Brain microvascular endothelial cell (primary cell): ENCODE results near the gene ATP5MK.

Source experiments
- DNase-seq: peaks from one replicate; pipeline ENCODE4 v3.0.0-alpha.2; 2020
- H3K27ac ChIP-seq: fragments of 250-450 bp; sonication (Bioruptor Pico); 2 replicates; pipeline ENCODE4 v1.5.1; 2020; ENCODE audit warnings: mild to moderate bottlenecking, moderate library complexity
- H3K27me3 ChIP-seq: fragments of 250-450 bp; sonication (Bioruptor Pico); replicated peaks from 2 replicates; pipeline ENCODE4 v1.5.1; 2020; ENCODE audit warnings: mild to moderate bottlenecking
- H3K36me3 ChIP-seq: fragments of 250-450 bp; sonication (Bioruptor Pico); replicated peaks from 2 replicates; pipeline ENCODE4 v1.5.1; 2020; ENCODE audit warnings: mild to moderate bottlenecking
- H3K4me3 ChIP-seq: 2 replicates; pipeline ENCODE4 v1.5.1; 2011; ENCODE audit warnings: low read depth, mild to moderate bottlenecking, control low read depth, low read length, moderate library complexity
- CTCF ChIP-seq: IDR thresholded peaks from 2 replicates; pipeline ENCODE4 v1.5.1; 2011; ENCODE audit warnings: low read depth, mild to moderate bottlenecking, moderate library complexity, low read length, control low read depth, inconsistent platforms; ENCODE audit errors: missing control alignments
- in situ Hi-C: cut with HindIII; loops from 2 replicates; pipeline ENCODE4 v1.10.0; 2017; ENCODE audit warnings: low sequenced_read_pairs, low pct_ligation_motif_present

ATP5MK gene, protein sequence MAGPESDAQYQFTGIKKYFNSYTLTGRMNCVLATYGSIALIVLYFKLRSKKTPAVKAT

DNA sequence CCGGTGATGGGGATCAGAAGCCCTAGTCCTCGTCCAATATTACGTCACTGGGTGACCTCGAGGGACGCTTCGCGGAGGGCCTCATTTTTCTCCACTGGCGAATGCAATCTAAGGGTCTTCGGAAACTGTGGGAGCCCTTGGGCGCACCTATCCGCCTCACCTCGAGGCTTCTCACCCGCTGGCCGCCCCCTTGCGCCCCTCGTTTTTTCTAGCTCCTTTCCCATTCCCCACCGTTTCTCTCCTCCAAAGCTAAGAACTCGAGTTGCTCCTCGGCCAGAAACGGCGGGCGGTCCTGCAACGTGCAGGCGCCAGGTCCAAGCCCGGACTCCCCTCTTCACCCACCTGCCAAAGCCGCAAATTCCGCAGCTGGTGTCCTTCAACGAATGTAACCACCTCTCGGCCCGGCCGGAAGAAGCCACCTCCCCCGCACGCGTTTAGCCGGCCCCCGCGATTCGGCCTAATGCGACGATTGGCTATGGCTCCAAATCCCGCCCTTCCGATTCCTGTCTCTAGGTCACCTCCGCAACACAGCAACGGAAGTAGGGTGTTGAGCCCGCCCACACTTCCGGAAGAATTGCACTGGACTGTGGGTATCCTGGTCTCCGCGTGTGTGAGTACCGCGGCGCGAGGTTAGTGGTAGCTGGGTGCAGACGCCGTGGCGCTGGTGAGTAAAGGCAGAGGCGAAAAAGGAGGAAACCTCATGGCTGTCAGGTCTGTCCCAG, at the start of gene ATP5MK, which contains the start of gene PDCD11:
TSS of gene ATP5MK (minus strand) at position 409 of the 722 bp plus-strand sequence. CDS start 4,018 bp downstream, outside the sequence.
TSS of gene PDCD11 (plus strand) at position 560 of the 722 bp plus-strand sequence. CDS start 1,801 bp downstream, outside the sequence.
- peak; percentile 99 for DNase-seq
- Histone ChIP-seq H3K4me3 (peak within 1 kb of the TSS; percentile 99), H3K36me3 (peaks cover 35% of the 10 kb centered on the region), H3K27ac (peak within 1 kb of the TSS; percentile 85), H3K27me3 (no peaks in the 10 kb centered on the region)
- in situ Hi-C loops, result no loop called here
- peak; percentile 51 for TF ChIP-seq CTCF

GRCh38 chr10:103445366-103445765, 49.1 kb upstream of the ATP5MK start:
- no peak for TF ChIP-seq CTCF
- in situ Hi-C loops, result no loop called here
- no peak overlapping the region for H3K4me3 ChIP-seq
- peaks cover 78% of the 10 kb centered on the region for H3K36me3 ChIP-seq
- no peak overlapping the region for H3K27ac ChIP-seq
- no peak for DNase-seq
- H3K27me3 ChIP-seq, result no peaks in the 10 kb centered on the region

GRCh38 chr10:103444478-103444877, 48.2 kb upstream of the ATP5MK start:
- no peak overlapping the region for H3K4me3 ChIP-seq
- in situ Hi-C loops, result no loop called here
- no peak for TF ChIP-seq CTCF
- DNase-seq, result no peak
- no peaks in the 10 kb centered on the region for H3K27me3 ChIP-seq
- peaks cover 83% of the 10 kb centered on the region for H3K36me3 ChIP-seq
- H3K27ac ChIP-seq, result no peak overlapping the region

DNA sequence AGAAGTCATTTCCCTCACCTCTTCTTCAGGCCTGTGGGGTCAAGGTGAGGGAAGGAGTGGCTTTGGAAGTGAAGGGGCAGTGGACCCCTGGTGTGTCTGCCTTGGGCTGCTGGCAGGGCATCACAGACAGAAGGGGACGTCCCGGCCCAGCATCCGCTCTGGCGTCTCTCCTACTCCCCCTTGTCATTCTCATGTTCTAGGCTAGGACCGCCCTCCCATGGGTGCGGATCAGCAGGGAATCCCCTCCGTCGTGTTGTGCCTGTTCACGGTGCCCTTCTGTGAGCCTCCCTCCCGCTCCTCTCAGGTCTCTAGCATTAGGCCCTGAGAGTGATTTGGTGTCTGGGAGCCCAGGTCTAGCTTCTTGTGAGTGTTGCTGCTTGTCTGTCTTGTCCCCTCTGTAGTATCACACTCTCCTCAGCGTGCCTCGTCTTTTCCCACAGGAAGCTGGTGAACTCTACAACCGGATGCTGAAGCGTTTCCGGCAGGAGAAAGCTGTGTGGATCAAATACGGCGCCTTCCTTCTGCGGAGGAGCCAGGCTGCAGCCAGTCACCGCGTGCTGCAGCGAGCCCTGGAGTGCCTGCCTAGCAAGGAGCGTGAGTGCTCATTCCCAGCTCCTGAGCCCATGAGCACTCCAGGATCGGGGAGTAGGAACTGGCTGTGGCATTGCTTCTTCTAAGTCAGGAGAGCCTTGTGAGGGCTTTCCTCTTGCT, 47.4 kb upstream of the ATP5MK start:
- no peak for TF ChIP-seq CTCF
- in situ Hi-C loops, result no loop called here
- peaks cover 87% of the 10 kb centered on the region for H3K36me3 ChIP-seq
- H3K27me3 ChIP-seq, result no peaks in the 10 kb centered on the region
- DNase-seq, result no peak
- no peak overlapping the region for H3K27ac ChIP-seq
- no peak overlapping the region for H3K4me3 ChIP-seq

GRCh38 chr10:103442031-103442461, 45.8 kb upstream of the ATP5MK start:
- in situ Hi-C loops, result no loop called here
- DNase-seq, result peak; percentile 80
- Histone ChIP-seq H3K36me3 (peaks cover 93% of the 10 kb centered on the region), H3K27ac (peak overlapping the region; percentile 57), H3K27me3 (no peaks in the 10 kb centered on the region), H3K4me3 (no peak overlapping the region)
- no peak for TF ChIP-seq CTCF
